Psoas muscle (tissue), 8 donors: ENCODE results near the gene VEPH1. TPM values are rescaled to one million over a fixed set of nuclear protein-coding genes. Genes with fewer than 3 reads are reported as not detected.

Source experiments
- ATAC-seq, 4 donors: fragments of 200-7000 bp; cut with Tn5 transposase; one replicate each; pipeline ENCODE4 v1.9.1; 2020; ENCODE audit warnings: moderate library complexity in 3 of 4, mild to moderate bottlenecking in 2 of 4
- DNase-seq, 2 donors: peaks; one replicate each; pipeline ENCODE4 v3.0.0-alpha.2; 2020
- H3K27ac ChIP-seq: fragments of 200-600 bp; one replicate; pipeline ENCODE4 v1.8.0; 2022
- H3K27me3 ChIP-seq, 3 donors: fragments of 200-600 bp in 1 of 3; one replicate each; pipeline versions ENCODE4 v1.6.1 to v1.8.0; 2013 to 2022; ENCODE audit warnings: low read length in 2 of 3, mild to moderate bottlenecking in 2 of 3, moderate library complexity in 1 of 3; ENCODE audit not compliant: insufficient read depth in 3 of 3
- H3K36me3 ChIP-seq, 2 donors: fragments of 200-600 bp in 1 of 2; one replicate each; pipeline versions ENCODE4 v1.6.1 to v1.8.0; 2013 to 2022; ENCODE audit warnings: low read depth in 1 of 2, mild to moderate bottlenecking in 1 of 2, moderate library complexity in 1 of 2; ENCODE audit not compliant: insufficient read depth in 1 of 2
- H3K4me1 ChIP-seq: fragments of 200-600 bp; one replicate; pipeline ENCODE4 v1.8.0; 2022
- H3K4me3 ChIP-seq: fragments of 200-600 bp; one replicate; pipeline ENCODE4 v1.8.0; 2022; ENCODE audit warnings: mild to moderate bottlenecking
- H3K9me3 ChIP-seq: fragments of 200-600 bp; one replicate; pipeline ENCODE4 v1.8.0; 2022
- CTCF ChIP-seq: fragments of 200-600 bp; IDR thresholded peaks from one replicate; pipeline ENCODE4 v1.8.0; 2022; ENCODE audit warnings: antibody characterized with exemption
- WGBS, 3 donors: extraction: QIAGEN DNeasy Blood & Tissue Kit; methylation state at CpG; one replicate each; pipeline versions ENCODE4 v1.1.6 to v1.1.7; 2013; 5-methylcytosine and 5-hydroxymethylcytosine counted together
- intact Hi-C, 2 donors: fragments of 100-400 bp; cut with DNase I; formaldehyde crosslinking; loops; one replicate each; pipeline versions ENCODE4 v1.11.0 to v1.14.2; 2022
- polyA plus RNA-seq, 3 donors: library from polyadenylated mRNA; stranded (reverse); fragments of 200-250 nt; gene quantifications; one replicate each; pipeline ENCODE4 v1.2.3, GENCODE V29; 2013
- total RNA-seq, 4 donors: library from RNA; stranded (reverse); fragmentation: NEBNext Ultra II Directional in 2 of 4; extraction: Animal tissue kit (Norgen Biotek cat#: 25700) in 2 of 4; gene quantifications; one replicate each; pipeline versions ENCODE4 v1.2.1 to v1.2.4, GENCODE V29; 2021 to 2023
- donor health status: healthy with polysubstance abuse.
- donor health status: DM: no; HTN: no; CAD: no; lungs with moderate emphysema.
- donor health status: Bipolar disorder and iron deficiency.
- donor health status: healthy.
- donor health status: DM: yes; HTN: yes; CAD: no.
- donor health status: DM: no; HTN: no; CAD: no.
- donor health status: DM: no; HTN: no; CAD: no.
- donor health status: DM: yes; HTN: yes; CAD: no.

Gene VEPH1
- total and polyA plus RNA-seq, 7 donors = 0.14 to 0.34 (median 0.25) TPM; not detected in 2

- TF ChIP-seq CTCF = peak; percentile 50
- WGBS, 3 donors = 61 to 77% (median 66%) methylated on average over 5 of the region's 5 CpGs
- intact Hi-C loops = loop anchor here (2.0 to 10.0 kb wide), 2 partner anchors 289 kb away; no protein-coding TSS in a partner anchor
- no peaks in the 10 kb centered on the region for H3K9me3 ChIP-seq
- no peak for DNase-seq
- peaks cover 0 to 2% (median 0%) of the 10 kb centered on the region in 3 donors for H3K27me3 ChIP-seq
- H3K4me3 ChIP-seq = no peak overlapping the region
- H3K27ac ChIP-seq = no peak overlapping the region
- H3K36me3 ChIP-seq = no peaks in the 10 kb centered on the region
- no peaks in the 10 kb centered on the region for H3K4me1 ChIP-seq
- peak in 1 of 4 donors; percentile 52 for ATAC-seq
Measured at GRCh38 chr3:157493627-157494550, 9.3 kb downstream of the VEPH1 start.

- H3K4me1 ChIP-seq = no peaks in the 10 kb centered on the region
- intact Hi-C loops = loop anchor here in 1 of 2 donors (10.0 kb wide), 1 partner anchor 286 kb away; no protein-coding TSS in a partner anchor
Measured at GRCh38 chr3:157491136-157491535, 12.1 kb downstream of the VEPH1 start.

GRCh38 chr3:157488144-157488543, 15.1 kb downstream of the VEPH1 start:
- Histone ChIP-seq H3K4me1 (no peaks in the 10 kb centered on the region), H3K4me3 (no peak overlapping the region), H3K27ac (no peak overlapping the region), H3K36me3 (no peaks in the 10 kb centered on the region), H3K9me3 (no peaks in the 10 kb centered on the region), H3K27me3 (peaks cover 0 to 2% (median 0%) of the 10 kb centered on the region in 3 donors)
- DNase-seq (no peak), ATAC-seq (no peak)
- intact Hi-C loops = no loop called here
- TF ChIP-seq CTCF = no peak

More at GRCh38 chr3:157491136-157491535, 12.1 kb downstream of the VEPH1 start:
- DNase-seq = no peak
- Histone ChIP-seq H3K9me3 (no peaks in the 10 kb centered on the region), H3K36me3 (no peaks in the 10 kb centered on the region), H3K27ac (no peak overlapping the region), H3K27me3 (peaks cover 0 to 2% (median 0%) of the 10 kb centered on the region in 3 donors), H3K4me3 (no peak overlapping the region)
- 92 to 96% (median 93%) methylated on average over 2 of the region's 2 CpGs for WGBS, 3 donors
- no peak for ATAC-seq
- no peak for TF ChIP-seq CTCF

GRCh38 chr3:157487339-157487738, 15.9 kb downstream of the VEPH1 start:
- no peaks in the 10 kb centered on the region for H3K4me1 ChIP-seq
- no peak overlapping the region for H3K27ac ChIP-seq
- no peaks in the 10 kb centered on the region for H3K9me3 ChIP-seq
- no peak for DNase-seq
- H3K36me3 ChIP-seq = no peaks in the 10 kb centered on the region
- whole genome bisulfite sequencing, 3 donors = 48 to 100% (median 88%) methylated on average over 1 of the region's 1 CpG
- TF ChIP-seq CTCF = no peak
- no peak for ATAC-seq
- H3K27me3 ChIP-seq = peaks cover 0 to 2% (median 0%) of the 10 kb centered on the region in 3 donors
- no peak overlapping the region for H3K4me3 ChIP-seq
- intact Hi-C loops = no loop called here
